Hepatocyte (in vitro differentiated cells): ENCODE measurements around the gene RB1.

Experiments
- EZH2 ChIP-seq: fragments of 200-600 bp; sonication (generic); IDR thresholded peaks from 2 replicates; pipeline ENCODE4 v1.6.1; 2016; ENCODE audit warnings: antibody characterized with exemption, mild to moderate bottlenecking, borderline replicate concordance
- EZH2phosphoT487 ChIP-seq: fragments of 200-600 bp; sonication (generic); IDR thresholded peaks from one replicate; pipeline ENCODE4 v1.6.1; 2018; ENCODE audit warnings: antibody characterized with exemption, mild to moderate bottlenecking, low read depth, moderate library complexity; ENCODE audit not compliant: unreplicated experiment, severe bottlenecking
- TF ChIP-seq, protein P1 (sequence below): fragments of 200-600 bp; sonication (generic); IDR thresholded peaks from 2 replicates; pipeline ENCODE4 v1.5.1; 2016; ENCODE audit warnings: antibody characterized with exemption, mild to moderate bottlenecking; ENCODE audit not compliant: poor library complexity

DNA sequence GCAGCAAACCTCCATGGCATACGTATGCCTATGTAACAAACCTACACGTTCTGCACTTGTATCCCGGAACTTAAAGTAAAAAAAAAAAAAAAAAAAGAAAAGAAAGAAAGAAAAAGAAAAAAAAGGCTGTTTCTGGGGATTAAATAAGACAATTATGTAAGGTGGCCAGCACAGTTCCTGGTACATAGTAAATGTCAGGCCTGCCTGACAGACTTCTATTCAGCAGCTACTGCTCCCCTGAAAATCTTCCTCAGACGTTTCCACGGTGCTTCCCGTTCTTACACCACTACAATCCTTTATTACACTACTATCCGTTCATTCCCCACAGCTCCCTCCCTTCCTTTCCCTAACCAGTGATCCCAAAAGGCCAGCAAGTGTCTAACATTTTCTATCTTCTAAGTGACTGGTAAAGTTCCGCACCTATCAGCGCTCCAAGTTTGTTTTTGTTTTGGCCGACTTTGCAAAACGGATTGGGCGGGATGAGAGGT, 636 bp upstream of the RB1 start:
- TF ChIP-seq, protein P1, sequence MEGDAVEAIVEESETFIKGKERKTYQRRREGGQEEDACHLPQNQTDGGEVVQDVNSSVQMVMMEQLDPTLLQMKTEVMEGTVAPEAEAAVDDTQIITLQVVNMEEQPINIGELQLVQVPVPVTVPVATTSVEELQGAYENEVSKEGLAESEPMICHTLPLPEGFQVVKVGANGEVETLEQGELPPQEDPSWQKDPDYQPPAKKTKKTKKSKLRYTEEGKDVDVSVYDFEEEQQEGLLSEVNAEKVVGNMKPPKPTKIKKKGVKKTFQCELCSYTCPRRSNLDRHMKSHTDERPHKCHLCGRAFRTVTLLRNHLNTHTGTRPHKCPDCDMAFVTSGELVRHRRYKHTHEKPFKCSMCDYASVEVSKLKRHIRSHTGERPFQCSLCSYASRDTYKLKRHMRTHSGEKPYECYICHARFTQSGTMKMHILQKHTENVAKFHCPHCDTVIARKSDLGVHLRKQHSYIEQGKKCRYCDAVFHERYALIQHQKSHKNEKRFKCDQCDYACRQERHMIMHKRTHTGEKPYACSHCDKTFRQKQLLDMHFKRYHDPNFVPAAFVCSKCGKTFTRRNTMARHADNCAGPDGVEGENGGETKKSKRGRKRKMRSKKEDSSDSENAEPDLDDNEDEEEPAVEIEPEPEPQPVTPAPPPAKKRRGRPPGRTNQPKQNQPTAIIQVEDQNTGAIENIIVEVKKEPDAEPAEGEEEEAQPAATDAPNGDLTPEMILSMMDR = no peak
- TF ChIP-seq EZH2 (no peak), EZH2phosphoT487 (no peak)
